ENCODE measurements around the gene EDNRB. TPM values are rescaled to one million over a fixed set of nuclear protein-coding genes. Genes with fewer than 3 reads are reported as not detected.

EDNRB gene
- total and polyA plus RNA-seq, 7 donors: 6.0 to 12.4 (median 7.1) TPM

DNA sequence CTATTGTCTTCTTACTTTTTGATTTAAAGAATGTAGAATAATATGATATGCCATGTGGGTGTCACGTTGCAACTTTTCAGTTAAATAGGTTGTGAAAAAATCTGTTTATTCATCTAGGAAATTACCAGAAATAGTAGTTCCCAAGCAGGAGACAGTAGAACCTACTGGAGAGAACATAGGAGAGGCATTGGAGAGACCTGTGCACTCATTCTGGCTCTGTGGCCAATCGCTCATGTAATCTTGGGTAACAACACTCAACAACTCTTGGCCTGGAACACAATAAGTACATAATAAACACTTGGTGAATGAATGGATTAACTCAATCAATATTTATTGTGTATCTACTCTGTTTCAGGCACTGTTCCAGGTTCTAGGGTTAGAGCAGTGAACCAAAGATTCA lies 35.3 kb downstream of the EDNRB start:
- no peak overlapping the region for H3K27ac ChIP-seq
- H3K4me3 ChIP-seq: no peak overlapping the region
- 87 to 98% (median 88%) methylated on average over 2 of the region's 2 CpGs for WGBS, 3 donors
- H3K36me3 ChIP-seq (ENCODE audit: insufficient read depth in 1 of 2, low read depth in 1 of 2): no peaks in the 10 kb centered on the region
- intact Hi-C loops (cut with DNase I): no loop called here
- no peaks in the 10 kb centered on the region for H3K9me3 ChIP-seq
- no peak for DNase-seq
- ATAC-seq: no peak
- H3K27me3 ChIP-seq (ENCODE audit: insufficient read depth in 3 of 3, low read length in 2 of 3): no peaks in the 10 kb centered on the region
- H3K4me1 ChIP-seq: no peaks in the 10 kb centered on the region
- TF ChIP-seq CTCF (IDR thresholded peaks at IDR 0.05): no peak

- Histone ChIP-seq H3K36me3 (ENCODE audit: insufficient read depth in 1 of 2, low read depth in 1 of 2) (no peaks in the 10 kb centered on the region), H3K9me3 (no peaks in the 10 kb centered on the region), H3K4me1 (no peaks in the 10 kb centered on the region), H3K4me3 (no peak overlapping the region), H3K27ac (no peak overlapping the region), H3K27me3 (ENCODE audit: insufficient read depth in 3 of 3, low read length in 2 of 3) (peaks cover 0 to 4% (median 0%) of the 10 kb centered on the region in 3 donors)
- 94 to 100% (median 98%) methylated on average over 1 of the region's 1 CpG for WGBS, 3 donors
- intact Hi-C loops (cut with DNase I): no loop called here
- no peak for TF ChIP-seq CTCF (IDR thresholded peaks at IDR 0.05)
- DNase-seq (no peak), ATAC-seq (no peak)
Measured at GRCh38 chr13:77878190-77878589, 40.4 kb downstream of the EDNRB start.

- Histone ChIP-seq H3K4me1 (no peaks in the 10 kb centered on the region), H3K4me3 (no peak overlapping the region), H3K27ac (no peak overlapping the region), H3K9me3 (no peaks in the 10 kb centered on the region), H3K27me3 (ENCODE audit: insufficient read depth in 3 of 3, low read length in 2 of 3) (peaks cover 0 to 4% (median 0%) of the 10 kb centered on the region in 3 donors), H3K36me3 (ENCODE audit: insufficient read depth in 1 of 2, low read depth in 1 of 2) (no peaks in the 10 kb centered on the region)
- ATAC-seq (no peak), DNase-seq (no peak)
- 47 to 72% (median 63%) methylated on average over 2 of the region's 2 CpGs for WGBS, 3 donors
- intact Hi-C loops (cut with DNase I): no loop called here
- TF ChIP-seq CTCF (IDR thresholded peaks at IDR 0.05): no peak
Measured at GRCh38 chr13:77876176-77876575, 42.5 kb downstream of the EDNRB start.

GRCh38 chr13:77874406-77874805 lies 44.2 kb downstream of the EDNRB start:
- intact Hi-C loops (cut with DNase I): no loop called here
- H3K9me3 ChIP-seq: no peaks in the 10 kb centered on the region
- ATAC-seq: no peak
- H3K27me3 ChIP-seq (ENCODE audit: insufficient read depth in 3 of 3, low read length in 2 of 3): peaks cover 0 to 4% (median 0%) of the 10 kb centered on the region in 3 donors
- no peaks in the 10 kb centered on the region for H3K4me1 ChIP-seq
- DNase-seq: no peak
- no peak for TF ChIP-seq CTCF (IDR thresholded peaks at IDR 0.05)
- no peaks in the 10 kb centered on the region for H3K36me3 ChIP-seq (ENCODE audit: insufficient read depth in 1 of 2, low read depth in 1 of 2)
- no peak overlapping the region for H3K27ac ChIP-seq
- 65 to 75% (median 67%) methylated on average over 4 of the region's 4 CpGs for WGBS, 3 donors
- no peak overlapping the region for H3K4me3 ChIP-seq

DNA sequence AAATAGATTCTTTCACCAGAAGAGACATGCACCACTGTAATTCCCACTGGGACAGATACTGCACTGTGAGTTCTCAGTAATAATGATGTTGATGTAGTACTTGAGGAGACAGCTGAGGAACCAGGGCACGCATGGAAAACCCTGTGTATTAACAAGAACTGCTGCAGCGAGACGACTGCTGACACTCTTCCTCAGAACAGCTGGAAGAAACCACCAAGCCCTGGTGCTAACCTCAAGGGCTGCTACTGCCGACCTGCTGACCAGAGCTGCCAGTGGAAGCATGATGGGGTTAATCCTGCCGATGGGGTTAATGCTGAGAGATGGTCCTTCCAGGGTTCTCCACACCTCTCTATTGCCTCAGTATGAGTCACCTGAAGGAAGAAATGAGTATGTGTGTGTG lies 45.6 kb downstream of the EDNRB start:
- intact Hi-C loops (cut with DNase I): no loop called here
- Histone ChIP-seq H3K9me3 (no peaks in the 10 kb centered on the region), H3K4me3 (no peak overlapping the region), H3K27me3 (ENCODE audit: insufficient read depth in 3 of 3, low read length in 2 of 3) (peaks cover 0 to 4% (median 0%) of the 10 kb centered on the region in 3 donors), H3K27ac (no peak overlapping the region), H3K4me1 (no peaks in the 10 kb centered on the region), H3K36me3 (ENCODE audit: insufficient read depth in 1 of 2, low read depth in 1 of 2) (no peaks in the 10 kb centered on the region)
- ATAC-seq (no peak), DNase-seq (no peak)
- TF ChIP-seq CTCF (IDR thresholded peaks at IDR 0.05): no peak
- 34 to 46% (median 38%) methylated on average over 5 of the region's 5 CpGs for whole genome bisulfite sequencing, 3 donors
